ENCODE data around the gene PLN.

The PLN gene

DNA sequence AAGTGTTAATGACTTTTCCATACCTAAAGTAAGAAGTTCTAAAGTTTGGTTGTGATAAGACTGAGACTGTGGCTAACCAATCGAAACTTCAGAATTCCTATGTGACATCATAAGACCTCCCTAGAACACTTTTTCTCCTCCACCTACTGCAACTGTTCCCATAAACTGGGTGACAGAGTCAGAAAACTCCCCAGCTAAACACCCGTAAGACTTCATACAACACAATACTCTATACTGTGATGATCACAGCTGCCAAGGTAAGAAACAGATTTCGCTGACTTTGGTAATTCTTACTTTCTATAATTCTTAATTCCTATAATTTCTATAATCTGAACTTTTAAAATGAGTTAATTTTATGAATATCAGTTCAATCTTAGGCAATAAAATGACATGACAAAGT lies at the start of gene PLN:
Gene PLN (plus strand): TSS at position 161 of the 400 bp plus-strand sequence. CDS start 10,626 bp downstream, outside the sequence.
- no peak for ATAC-seq
- no peak within 1 kb of the TSS for H3K4me3 Mint-ChIP-seq
- peaks cover 5% of the 10 kb centered on the region for H3K36me3 Mint-ChIP-seq
- H3K4me1 Mint-ChIP-seq = peaks cover 14% of the 10 kb centered on the region
- no peaks in the 10 kb centered on the region for H3K27me3 Mint-ChIP-seq
- no peak within 1 kb of the TSS for H3K27ac Mint-ChIP-seq
- H3K9me3 Mint-ChIP-seq = no peaks in the 10 kb centered on the region

DNA sequence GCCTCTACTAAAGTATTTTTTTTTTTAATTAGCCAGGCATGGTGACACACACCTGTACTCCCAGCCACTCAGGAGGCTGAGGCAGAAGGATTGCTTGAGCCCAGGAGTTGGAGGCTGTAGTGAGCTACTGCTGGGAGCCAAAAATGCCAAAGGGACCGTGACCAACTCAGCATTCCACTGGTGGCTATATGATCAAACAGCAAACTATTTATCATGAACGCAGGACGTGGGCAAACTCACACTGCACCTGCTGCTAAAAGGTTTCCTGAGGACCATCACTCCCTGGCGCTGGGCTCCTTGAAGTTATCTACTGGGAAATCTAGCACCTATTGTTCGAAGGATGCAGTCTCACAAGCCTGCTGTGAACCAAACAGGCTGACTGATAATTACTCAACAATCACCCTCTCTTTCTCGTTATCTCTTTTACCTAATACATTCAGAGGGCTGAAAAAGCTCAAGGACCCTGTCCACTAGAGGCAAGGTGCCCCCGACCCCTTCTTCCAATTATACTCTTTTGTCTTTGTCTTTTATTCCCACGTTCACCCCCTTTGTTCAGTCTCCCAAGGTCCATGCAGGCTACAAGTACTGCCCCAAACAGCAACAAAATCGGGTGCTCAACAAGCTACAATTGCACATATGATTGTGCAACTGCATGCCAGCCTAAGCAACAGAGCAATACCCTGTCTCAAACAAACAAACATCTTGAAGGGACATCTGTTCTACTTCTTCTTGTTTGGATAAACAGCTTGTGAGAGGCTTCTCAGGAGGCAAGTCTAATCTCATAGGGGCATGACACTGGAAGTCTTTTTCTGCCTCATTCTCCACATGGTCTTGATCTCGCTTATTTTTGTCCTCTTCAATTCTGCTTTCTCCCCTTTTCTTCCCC lies 47.7 kb upstream of the PLN start:
- peaks cover 50% of the 10 kb centered on the region for H3K36me3 Mint-ChIP-seq
- no peak overlapping the region for H3K27ac Mint-ChIP-seq
- H3K4me3 Mint-ChIP-seq = no peak overlapping the region
- H3K4me1 Mint-ChIP-seq = no peaks in the 10 kb centered on the region
- H3K27me3 Mint-ChIP-seq = no peaks in the 10 kb centered on the region
- H3K9me3 Mint-ChIP-seq = peaks cover 7% of the 10 kb centered on the region
- no peak for ATAC-seq

DNA sequence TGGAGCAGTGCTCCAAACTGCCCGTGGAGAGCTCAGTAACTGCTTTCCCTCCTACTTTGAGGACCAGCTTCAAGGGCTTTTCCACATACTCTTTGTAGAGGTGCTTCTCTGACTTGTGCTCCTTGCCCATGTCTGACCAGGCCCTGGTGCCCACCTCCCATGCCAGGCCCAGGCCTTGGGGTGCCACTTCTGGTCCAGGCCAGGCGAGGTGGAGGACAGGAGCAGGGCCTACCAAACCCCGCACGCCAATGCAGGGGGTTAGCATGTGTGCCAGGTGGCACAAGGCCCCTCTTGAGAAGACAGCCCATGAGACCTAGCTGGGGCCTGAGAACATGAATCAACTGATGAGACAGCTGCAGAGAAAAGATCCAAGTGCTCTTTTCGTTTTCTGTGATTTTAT lies 47.0 kb upstream of the PLN start:
- ATAC-seq = no peak
- peaks cover 53% of the 10 kb centered on the region for H3K36me3 Mint-ChIP-seq
- no peaks in the 10 kb centered on the region for H3K27me3 Mint-ChIP-seq
- H3K27ac Mint-ChIP-seq = no peak overlapping the region
- peaks cover 7% of the 10 kb centered on the region for H3K9me3 Mint-ChIP-seq
- H3K4me3 Mint-ChIP-seq = no peak overlapping the region
- no peaks in the 10 kb centered on the region for H3K4me1 Mint-ChIP-seq

DNA sequence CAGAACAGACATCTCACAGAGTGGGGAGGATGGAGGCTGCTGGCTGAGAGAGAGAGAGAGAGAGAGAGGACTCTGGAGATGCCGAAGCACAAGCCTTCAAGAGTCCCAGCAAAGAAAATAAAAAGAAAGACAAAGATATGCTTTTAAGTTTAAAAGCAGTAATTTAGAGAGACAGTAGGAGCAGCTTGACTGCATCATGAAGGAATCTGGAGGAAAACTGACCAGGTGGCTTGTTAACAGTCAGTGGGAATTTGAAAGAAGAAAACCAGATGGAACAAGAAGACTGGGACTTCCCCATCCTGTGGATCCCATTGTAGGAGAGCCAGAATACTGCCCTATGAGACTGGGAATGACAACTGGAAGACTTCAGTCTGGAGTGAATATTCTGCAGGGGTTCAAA lies 46.3 kb upstream of the PLN start:
- Mint-ChIP-seq H3K4me3 (no peak overlapping the region), H3K27ac (no peak overlapping the region), H3K36me3 (peaks cover 53% of the 10 kb centered on the region), H3K9me3 (peaks cover 7% of the 10 kb centered on the region), H3K27me3 (no peaks in the 10 kb centered on the region), H3K4me1 (peaks cover 2% of the 10 kb centered on the region)
- no peak for ATAC-seq

DNA sequence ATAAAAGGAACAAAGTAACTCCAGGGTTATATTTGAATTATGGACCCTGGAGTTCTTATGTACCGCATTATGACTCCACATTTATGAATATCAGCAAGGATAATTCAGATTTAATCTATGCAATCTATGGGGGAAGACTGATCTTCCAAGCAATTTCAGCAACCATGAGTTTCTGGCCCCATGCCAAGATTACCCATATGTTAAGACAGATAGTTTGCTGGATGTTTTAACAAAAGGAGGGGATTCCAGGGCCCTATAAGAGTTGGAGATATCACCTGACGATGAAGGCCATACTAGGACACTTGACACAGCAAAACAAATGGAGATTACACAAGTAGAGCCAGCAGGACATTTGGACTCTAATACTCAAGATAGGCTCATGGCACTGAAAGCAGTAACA lies 45.9 kb upstream of the PLN start:
- H3K9me3 Mint-ChIP-seq = peaks cover 7% of the 10 kb centered on the region

DNA sequence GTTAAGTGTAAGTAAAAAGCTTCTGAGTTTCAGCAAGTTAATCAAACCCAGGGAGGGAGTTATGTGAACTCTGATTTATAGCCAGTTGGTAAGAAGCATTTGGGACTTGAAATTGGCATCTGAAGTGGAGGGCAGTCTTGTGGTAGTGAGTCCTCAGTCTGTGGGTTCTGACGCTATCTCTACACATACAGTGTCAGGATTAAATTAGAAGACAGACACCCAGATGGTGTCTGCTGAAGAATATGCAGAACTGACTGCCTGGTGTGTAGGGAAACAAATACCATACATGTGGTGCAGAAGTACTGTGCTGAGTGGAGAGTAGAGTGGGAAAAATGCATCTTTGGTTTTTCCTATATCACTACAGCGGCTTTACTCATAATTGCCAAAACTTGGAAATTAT lies 43.5 kb upstream of the PLN start:
- Mint-ChIP-seq H3K36me3 (peaks cover 39% of the 10 kb centered on the region), H3K27me3 (no peaks in the 10 kb centered on the region), H3K27ac (no peak overlapping the region), H3K4me1 (peaks cover 12% of the 10 kb centered on the region), H3K4me3 (no peak overlapping the region), H3K9me3 (peaks cover 7% of the 10 kb centered on the region)
- ATAC-seq = no peak

More for the DNA sequence above, 45.9 kb upstream of the PLN start:
- peaks cover 53% of the 10 kb centered on the region for H3K36me3 Mint-ChIP-seq
- no peak overlapping the region for H3K27ac Mint-ChIP-seq
- H3K27me3 Mint-ChIP-seq = no peaks in the 10 kb centered on the region
- H3K4me3 Mint-ChIP-seq = no peak overlapping the region
- no peak for ATAC-seq
- H3K4me1 Mint-ChIP-seq = peaks cover 6% of the 10 kb centered on the region

DNA sequence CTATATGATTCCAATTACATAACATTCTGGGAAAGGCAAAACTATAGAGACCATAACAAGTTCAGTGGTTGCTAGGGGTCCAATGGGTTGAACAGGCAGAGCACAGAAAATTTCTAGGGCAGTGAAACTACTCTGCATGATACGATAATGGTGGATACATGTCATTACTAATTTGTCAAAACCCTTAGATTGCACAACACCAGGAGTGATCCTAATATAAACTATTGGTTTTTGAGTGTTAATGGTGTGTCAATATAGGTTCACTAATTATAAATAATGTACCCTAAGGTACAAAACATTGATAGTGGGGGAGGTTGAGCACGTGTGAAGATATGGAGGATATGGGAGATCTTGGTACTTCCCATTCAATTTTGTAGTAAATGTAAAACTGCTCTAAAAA lies 42.4 kb upstream of the PLN start:
- Mint-ChIP-seq H3K9me3 (peaks cover 4% of the 10 kb centered on the region), H3K4me3 (no peak overlapping the region), H3K36me3 (peaks cover 34% of the 10 kb centered on the region), H3K4me1 (peaks cover 12% of the 10 kb centered on the region), H3K27ac (no peak overlapping the region), H3K27me3 (no peaks in the 10 kb centered on the region)
- ATAC-seq = no peak

DNA sequence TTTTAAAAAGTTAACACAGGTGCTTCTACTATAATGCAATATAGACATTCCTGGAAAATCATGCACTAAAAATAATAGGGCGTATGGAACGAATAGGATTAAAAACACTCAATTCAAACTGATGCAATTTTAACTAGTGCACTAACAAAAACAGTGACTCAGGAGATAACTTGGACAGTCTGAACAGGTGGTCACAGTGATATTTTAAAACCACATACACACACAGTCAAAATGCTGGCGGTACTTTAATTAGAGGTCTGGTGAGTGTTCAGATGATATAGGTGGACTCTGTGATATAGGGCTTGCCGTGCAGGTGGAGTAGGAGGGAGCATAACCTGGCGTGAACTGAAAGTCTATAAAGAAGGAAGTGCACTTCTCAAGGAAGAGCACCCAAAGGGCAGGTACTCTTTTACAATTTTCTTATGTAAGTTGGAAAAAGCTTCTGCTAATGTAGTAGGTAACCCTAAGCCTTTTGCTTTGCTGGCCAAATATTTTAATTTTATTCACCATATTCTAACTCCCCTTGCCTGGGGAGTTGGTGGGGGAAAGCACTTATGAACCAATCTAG lies 41.9 kb upstream of the PLN start:
- Mint-ChIP-seq H3K4me1 (peaks cover 12% of the 10 kb centered on the region), H3K4me3 (no peak overlapping the region), H3K27ac (no peak overlapping the region), H3K9me3 (no peaks in the 10 kb centered on the region), H3K36me3 (peaks cover 29% of the 10 kb centered on the region), H3K27me3 (no peaks in the 10 kb centered on the region)
- no peak for ATAC-seq

DNA sequence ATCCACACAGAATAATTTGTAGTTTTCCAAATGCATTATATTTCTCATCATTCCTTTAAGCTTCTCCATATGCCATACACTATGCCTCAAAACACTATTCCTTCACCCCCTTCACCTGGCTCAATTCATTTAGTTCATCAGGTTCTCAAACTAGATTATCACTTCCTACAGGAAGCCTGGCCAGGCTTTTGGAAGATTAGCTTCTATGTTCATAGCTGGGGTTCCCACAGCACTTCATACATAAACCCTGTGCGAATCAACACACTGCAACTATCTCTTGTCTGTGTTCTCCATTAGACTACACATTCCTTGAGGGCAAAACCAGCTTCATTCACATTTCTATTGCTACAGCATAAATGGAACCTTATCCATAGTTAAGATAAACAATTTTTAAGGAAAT lies 40.5 kb upstream of the PLN start:
- H3K4me3 Mint-ChIP-seq = no peak overlapping the region
- no peaks in the 10 kb centered on the region for H3K9me3 Mint-ChIP-seq
- peaks cover 16% of the 10 kb centered on the region for H3K36me3 Mint-ChIP-seq
- H3K27ac Mint-ChIP-seq = no peak overlapping the region
- H3K4me1 Mint-ChIP-seq = peaks cover 19% of the 10 kb centered on the region
- no peak for ATAC-seq
- no peaks in the 10 kb centered on the region for H3K27me3 Mint-ChIP-seq

DNA sequence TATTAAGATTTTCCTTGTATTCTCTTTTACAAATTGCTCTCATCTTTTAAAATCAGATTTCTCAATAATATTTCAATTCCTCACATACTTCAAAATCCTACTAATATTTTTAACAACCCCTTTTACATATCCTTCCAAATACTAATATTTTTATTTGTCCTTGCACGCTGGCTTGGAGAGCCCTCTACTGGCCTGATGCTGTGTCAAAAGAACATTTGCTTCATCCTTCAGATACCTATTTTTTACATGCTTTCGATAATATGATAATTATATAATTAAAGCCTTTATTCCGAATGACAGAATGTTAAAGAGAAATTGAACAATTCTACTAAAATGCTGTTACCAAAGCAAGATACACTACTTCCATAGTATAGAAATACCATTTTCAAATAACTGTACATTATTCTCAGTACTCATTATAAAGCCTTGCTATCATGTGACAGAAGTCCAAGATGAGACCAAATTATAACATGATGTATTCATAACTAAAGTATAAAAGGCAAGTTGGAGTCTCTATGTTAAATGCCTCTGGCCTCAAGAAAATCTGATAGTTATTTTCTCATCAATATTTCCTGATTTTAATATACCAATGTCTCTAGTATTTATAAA lies 39.0 kb upstream of the PLN start:
- Mint-ChIP-seq H3K4me3 (no peak overlapping the region), H3K4me1 (peaks cover 26% of the 10 kb centered on the region), H3K9me3 (no peaks in the 10 kb centered on the region), H3K27ac (no peak overlapping the region), H3K27me3 (no peaks in the 10 kb centered on the region), H3K36me3 (peaks cover 23% of the 10 kb centered on the region)
- no peak for ATAC-seq

DNA sequence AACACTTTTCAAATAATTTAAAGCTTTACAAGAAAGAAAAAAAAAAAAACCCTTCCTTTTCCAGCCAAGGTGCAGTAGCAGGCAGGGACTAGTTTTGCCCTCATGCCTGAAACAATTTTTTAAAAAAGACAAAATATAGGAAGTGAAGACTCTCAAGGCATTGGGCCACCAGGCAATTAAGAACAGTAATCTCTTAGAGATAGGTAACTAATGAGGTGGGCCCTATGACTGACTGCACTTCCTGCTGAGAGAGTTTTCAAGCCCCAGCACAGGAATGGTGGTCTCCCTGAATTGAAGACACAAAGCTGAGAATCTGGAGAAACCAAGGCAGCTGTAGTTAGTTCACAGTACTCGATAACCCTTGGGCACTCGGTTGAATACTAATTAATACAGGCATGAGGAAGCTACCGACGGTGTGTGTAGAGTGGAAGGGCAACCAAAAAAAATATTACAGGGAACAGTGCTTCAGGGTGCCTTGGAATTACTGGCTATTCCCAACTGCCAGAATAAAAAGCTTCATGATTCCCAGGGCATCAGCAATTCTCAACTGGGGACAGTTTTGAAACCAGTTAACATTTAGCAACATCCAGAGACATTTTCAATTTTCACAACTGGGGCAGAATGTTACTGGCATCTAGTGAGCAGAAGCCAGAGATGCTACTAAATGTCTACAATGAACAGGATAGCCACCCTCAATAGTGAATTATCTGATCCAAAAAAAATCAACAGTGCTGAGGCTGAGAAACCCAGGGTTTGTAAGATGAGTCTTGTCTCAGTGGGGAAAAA lies 36.0 kb upstream of the PLN start:
- no peak for ATAC-seq
- peaks cover 12% of the 10 kb centered on the region for H3K36me3 Mint-ChIP-seq
- H3K27ac Mint-ChIP-seq = peak overlapping the region; percentile 32
- no peaks in the 10 kb centered on the region for H3K9me3 Mint-ChIP-seq
- H3K4me1 Mint-ChIP-seq = peaks cover 25% of the 10 kb centered on the region
- H3K4me3 Mint-ChIP-seq = no peak overlapping the region
- no peaks in the 10 kb centered on the region for H3K27me3 Mint-ChIP-seq

DNA sequence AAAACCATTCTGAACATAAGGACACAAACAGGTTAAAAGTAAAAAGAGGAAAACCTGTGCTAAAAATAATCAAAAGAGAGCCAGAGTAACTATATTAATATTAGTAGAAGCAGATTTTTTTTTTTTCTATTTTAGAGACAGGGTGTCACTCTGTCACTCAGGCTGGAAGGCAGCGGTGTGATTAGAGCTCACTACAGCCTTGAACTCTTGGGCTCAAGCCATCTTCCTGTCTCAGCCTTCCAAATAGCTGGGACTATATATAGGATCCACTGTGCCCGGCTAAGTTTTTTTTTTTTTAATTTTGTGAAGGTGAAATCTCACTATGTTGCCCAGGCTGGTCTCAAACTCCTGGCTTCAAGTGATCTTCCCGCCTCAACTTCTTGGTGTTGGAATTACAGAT lies 33.4 kb upstream of the PLN start:
- Mint-ChIP-seq H3K4me3 (no peak overlapping the region), H3K36me3 (peaks cover 38% of the 10 kb centered on the region), H3K27me3 (no peaks in the 10 kb centered on the region), H3K27ac (no peak overlapping the region), H3K9me3 (peaks cover 2% of the 10 kb centered on the region), H3K4me1 (peaks cover 18% of the 10 kb centered on the region)
- no peak for ATAC-seq

DNA sequence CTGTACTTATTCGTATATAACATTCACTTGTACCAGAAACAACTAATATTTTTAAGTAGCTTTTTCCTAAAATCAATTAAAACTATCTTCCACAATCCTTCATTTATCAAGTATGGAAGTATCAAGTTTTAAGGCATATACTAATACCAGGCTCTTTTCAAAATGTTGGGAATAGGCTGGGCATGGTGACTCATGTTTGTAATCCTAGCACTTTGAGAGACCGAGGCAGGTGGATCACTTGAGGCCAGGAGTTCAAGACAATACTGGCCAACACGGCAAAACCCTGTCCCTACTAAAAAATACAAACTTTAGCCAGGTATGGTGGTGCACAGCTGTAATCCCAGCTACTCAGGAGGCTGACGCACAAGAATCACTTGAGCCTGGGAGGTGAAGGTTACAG lies 25.7 kb upstream of the PLN start:
- Mint-ChIP-seq H3K27me3 (no peaks in the 10 kb centered on the region), H3K27ac (no peak overlapping the region), H3K4me1 (peaks cover 10% of the 10 kb centered on the region), H3K4me3 (no peak overlapping the region), H3K9me3 (peaks cover 2% of the 10 kb centered on the region), H3K36me3 (peaks cover 71% of the 10 kb centered on the region)
- ATAC-seq = no peak

DNA sequence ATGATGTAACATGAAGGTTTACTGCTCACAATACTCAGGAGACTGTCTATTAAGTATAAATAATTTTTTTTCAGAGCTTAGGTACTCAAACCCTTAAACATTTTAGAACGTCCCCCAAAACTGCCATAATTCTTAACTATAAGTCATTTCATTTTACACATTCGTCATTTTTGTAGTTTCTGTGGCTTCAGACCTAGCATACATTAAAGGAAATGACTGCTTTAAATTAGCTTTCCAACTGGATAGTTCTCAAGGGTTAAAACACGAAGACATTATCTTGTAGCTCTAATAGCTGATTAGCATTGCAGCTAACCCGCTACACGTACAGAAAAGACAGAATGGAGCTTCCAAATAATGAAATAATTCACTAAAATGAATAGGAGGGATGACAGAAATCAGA lies 24.9 kb upstream of the PLN start:
- no peak for ATAC-seq
- peaks cover 2% of the 10 kb centered on the region for H3K9me3 Mint-ChIP-seq
- no peak overlapping the region for H3K4me3 Mint-ChIP-seq
- H3K27ac Mint-ChIP-seq = no peak overlapping the region
- peaks cover 63% of the 10 kb centered on the region for H3K36me3 Mint-ChIP-seq
- no peaks in the 10 kb centered on the region for H3K27me3 Mint-ChIP-seq
- peaks cover 10% of the 10 kb centered on the region for H3K4me1 Mint-ChIP-seq

DNA sequence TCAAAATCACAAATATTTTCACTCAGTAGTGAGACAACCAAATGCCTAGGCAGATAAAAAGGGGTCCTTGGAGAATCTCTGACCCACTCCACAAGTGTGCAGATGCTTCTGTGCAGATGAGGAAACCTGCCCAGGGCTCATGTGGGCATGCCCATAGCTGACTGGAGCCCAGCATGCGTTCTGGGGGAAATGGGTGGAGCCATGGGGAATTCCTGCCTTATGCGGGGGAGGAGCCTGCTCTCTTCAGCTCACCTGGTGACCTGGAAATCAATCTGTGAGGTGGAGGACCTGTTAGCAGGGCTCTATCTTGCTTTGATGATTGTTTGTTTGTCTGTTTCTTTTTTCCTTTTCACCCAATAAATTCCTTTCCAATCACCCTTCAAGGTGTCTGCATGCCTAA lies 23.4 kb upstream of the PLN start:
- ATAC-seq = no peak
- H3K9me3 Mint-ChIP-seq = no peaks in the 10 kb centered on the region
- H3K27me3 Mint-ChIP-seq = no peaks in the 10 kb centered on the region
- peaks cover 49% of the 10 kb centered on the region for H3K36me3 Mint-ChIP-seq
- peaks cover 10% of the 10 kb centered on the region for H3K4me1 Mint-ChIP-seq
- H3K27ac Mint-ChIP-seq = no peak overlapping the region
- no peak overlapping the region for H3K4me3 Mint-ChIP-seq

Measured in stimulated activated memory B cell treated with anti-CD40 and anti-IgM and Interleukin-4, amounts not matched to agents 10 μg/mL and 1 μg/mL and 100 μg/mL, for 72 hours (primary cell).